K562 (cell line): ENCODE data around the gene GPATCH4. TPM values are rescaled to one million over a fixed set of nuclear protein-coding genes. Genes with fewer than 3 reads are reported as not detected.

ENCODE experiments used
- CUX1 ChIP-seq: fragments of 200-800 bp; sonication (Bioruptor generic); IDR thresholded peaks from 2 replicates; pipeline ENCODE4 v1.6.1; 2016; ENCODE audit warnings: missing genetic modification characterization, missing compliant biosample characterization
- HCFC1 ChIP-seq: IDR thresholded peaks from 2 replicates; pipeline ENCODE4 v1.6.1; 2012; ENCODE audit warnings: low read depth, low read length, improper control_type of control experiment
- MYC ChIP-seq, 2 experiments: fragments of 250-450 bp in 1 of 2; sonication (Bioruptor Pico) in 1 of 2; IDR thresholded peaks; 2 replicates each; pipeline versions ENCODE4 v1.5.1 to v1.6.1; 2012 to 2021; ENCODE audit warnings: low read depth in 2 of 2, borderline replicate concordance in 1 of 2, improper control_type of control experiment in 1 of 2, low read length in 1 of 2, mild to moderate bottlenecking in 1 of 2, moderate library complexity in 1 of 2
- NFE2L1 ChIP-seq: fragments of 450-650 bp; IDR thresholded peaks from 2 replicates; pipeline ENCODE4 v1.6.1; 2016; ENCODE audit warnings: missing genetic modification characterization, low read depth, mild to moderate bottlenecking, missing compliant biosample characterization, moderate library complexity, borderline replicate concordance
- PYGO2 ChIP-seq: fragments of 450-650 bp; IDR thresholded peaks from 2 replicates; pipeline ENCODE4 v1.6.1; 2016; ENCODE audit warnings: mild to moderate bottlenecking, missing genetic modification characterization, moderate library complexity, missing compliant biosample characterization
- RBM25 ChIP-seq: fragments of 200-400 bp; formaldehyde crosslinking; IDR thresholded peaks from 2 replicates; pipeline ENCODE4 v1.6.1; 2018; ENCODE audit warnings: low read length, low read depth, moderate library complexity; ENCODE audit not compliant: severe bottlenecking
- TRIM25 ChIP-seq: fragments of 450-650 bp; IDR thresholded peaks from 2 replicates; pipeline ENCODE4 v1.7.0; 2016; ENCODE audit warnings: borderline replicate concordance
- polyA plus RNA-seq, 8 experiments: library from polyadenylated mRNA; depleted of rRNA in 4 of 8; stranded (reverse) in 5 of 8; unstranded in 3 of 8; fragments of >200 nt; fragmentation: Nextera tagmentation in 2 of 8; fragmentation: Illumina TruSeq in 1 of 8; extraction: Ambion mirVana in 2 of 8; extraction: Trizol in 1 of 8; gene quantifications; 2 replicates each; pipeline versions ENCODE4 v1.2.1 to v1.2.3, GENCODE V29; 2011 to 2014; ENCODE audit warnings: inconsistent platforms in 1 of 8, missing spikeins in 1 of 8
- total RNA-seq, 7 experiments: library from RNA; depleted of rRNA in 6 of 7; stranded (reverse); fragments of >200 nt in 6 of 7; fragmentation: Illumina TruSeq in 2 of 7; extraction: Trizol in 2 of 7; gene quantifications; 2 replicates each; pipeline versions ENCODE4 v1.2.1 to v1.2.3, GENCODE V29; 2011 to 2021; ENCODE audit warnings: low replicate concordance in 1 of 7
- TF ChIP-seq, protein P1 (sequence below): fragments of 450-650 bp; formaldehyde crosslinking; conservative IDR thresholded peaks from 2 replicates; pipeline ENCODE4 v1.4.0; 2022; ENCODE audit warnings: mild to moderate bottlenecking, missing genetic modification characterization

Gene GPATCH4
- total and polyA plus RNA-seq, 9 of the 15 experiments (the other 6 are each of a cell fraction or from before 2014, with no cell fraction given), result 43.7 to 105 (median 76.5) TPM

DNA sequence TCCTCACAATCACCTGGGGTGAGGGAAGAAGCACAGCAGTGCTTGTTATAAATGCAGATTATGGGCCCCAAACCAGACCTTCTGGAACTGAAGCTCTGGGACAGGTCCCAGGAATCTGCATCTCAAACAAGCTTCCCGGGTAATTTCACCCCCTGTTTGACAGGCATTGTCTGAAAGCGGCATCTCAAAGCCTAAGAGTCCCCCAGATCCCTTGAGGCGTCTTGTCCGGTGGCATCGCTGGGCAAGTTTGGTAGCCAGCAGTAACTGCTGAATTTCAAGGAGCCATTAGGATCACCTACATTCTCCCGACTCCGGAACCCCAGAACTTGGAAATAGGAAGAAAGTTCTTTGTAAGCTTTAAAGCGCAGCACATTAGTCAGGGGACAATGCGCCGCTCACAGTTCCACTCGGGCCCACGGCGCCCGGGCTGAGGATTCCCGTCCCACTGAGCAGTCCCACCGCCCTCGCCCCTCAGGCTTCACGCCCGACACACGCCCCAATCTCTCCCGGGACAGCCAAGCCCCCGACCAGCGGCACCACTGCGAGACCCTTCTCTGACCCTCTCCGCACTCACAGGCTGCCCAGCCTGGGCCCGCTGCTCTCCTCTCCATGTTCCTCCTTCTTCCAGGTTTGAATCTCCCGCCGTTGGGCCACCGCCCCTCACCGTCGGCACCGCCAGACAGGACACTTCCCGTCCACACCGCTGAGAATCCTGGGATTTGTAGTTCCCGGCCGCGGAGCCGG lies 29.2 kb downstream of the GPATCH4 start, which contains the start of gene IQGAP3 (continued):
- TF ChIP-seq CUX1, result no peak
- TF ChIP-seq NFE2L1, result no peak
- peak; percentile 94 for TF ChIP-seq HCFC1
- TF ChIP-seq RBM25, result no peak
- TF ChIP-seq MYC (IDR thresholded peaks at IDR 0.05; ENCODE audit: low read depth, low read length), result peak; percentile 62; the same call in 1 of the 2 replicates
- no peak for TF ChIP-seq MYC (CRISPR knock-in tag; IDR thresholded peaks at IDR 0.05; ENCODE audit: borderline replicate concordance, low read depth)
- TF ChIP-seq, protein P1, sequence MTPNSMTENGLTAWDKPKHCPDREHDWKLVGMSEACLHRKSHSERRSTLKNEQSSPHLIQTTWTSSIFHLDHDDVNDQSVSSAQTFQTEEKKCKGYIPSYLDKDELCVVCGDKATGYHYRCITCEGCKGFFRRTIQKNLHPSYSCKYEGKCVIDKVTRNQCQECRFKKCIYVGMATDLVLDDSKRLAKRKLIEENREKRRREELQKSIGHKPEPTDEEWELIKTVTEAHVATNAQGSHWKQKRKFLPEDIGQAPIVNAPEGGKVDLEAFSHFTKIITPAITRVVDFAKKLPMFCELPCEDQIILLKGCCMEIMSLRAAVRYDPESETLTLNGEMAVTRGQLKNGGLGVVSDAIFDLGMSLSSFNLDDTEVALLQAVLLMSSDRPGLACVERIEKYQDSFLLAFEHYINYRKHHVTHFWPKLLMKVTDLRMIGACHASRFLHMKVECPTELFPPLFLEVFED (CRISPR knock-in tag), result no peak
- TF ChIP-seq TRIM25, result no peak
- TF ChIP-seq PYGO2, result no peak
